Stimulated activated CD4-positive, alpha-beta T cell treated with anti-CD3 and anti-CD28 coated beads, Interleukin-4, amount 100 ng/mL, for 4 hours (primary cell): Measurements from ENCODE around the gene GNPTAB.
"Not testable (repeated sequence)": the region's sequence is repeated elsewhere in the genome, so short reads cannot be mapped to it uniquely, and the experiment has no call there.

Experiments used
- DNase-seq, 2 experiments: peaks; one replicate each; pipeline ENCODE4 v3.0.0-alpha.2; 2020

Gene GNPTAB

DNA sequence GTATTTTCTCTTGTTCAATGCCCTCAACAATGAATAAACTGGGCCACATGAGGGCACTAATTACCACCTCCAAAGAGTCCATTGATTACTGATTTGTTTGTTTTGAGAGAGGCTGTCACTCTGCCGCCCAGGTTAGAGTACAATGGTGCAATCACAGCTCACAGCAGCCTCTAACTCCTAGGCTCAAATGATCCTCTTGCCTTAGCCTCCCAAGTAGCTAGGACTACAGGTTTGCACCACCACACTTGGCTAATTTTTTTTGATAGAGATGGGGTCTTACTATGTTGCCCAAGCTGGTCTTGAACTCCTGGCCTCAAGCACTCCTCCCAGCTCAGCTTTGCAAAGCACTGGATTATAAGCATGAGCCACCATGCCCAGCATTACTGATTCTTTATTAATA, 63.2 kb downstream of the GNPTAB start:
- no peak for DNase-seq

GRCh38 chr12:101764051-101764792, 66.5 kb downstream of the GNPTAB start:
- no peak for DNase-seq

DNA sequence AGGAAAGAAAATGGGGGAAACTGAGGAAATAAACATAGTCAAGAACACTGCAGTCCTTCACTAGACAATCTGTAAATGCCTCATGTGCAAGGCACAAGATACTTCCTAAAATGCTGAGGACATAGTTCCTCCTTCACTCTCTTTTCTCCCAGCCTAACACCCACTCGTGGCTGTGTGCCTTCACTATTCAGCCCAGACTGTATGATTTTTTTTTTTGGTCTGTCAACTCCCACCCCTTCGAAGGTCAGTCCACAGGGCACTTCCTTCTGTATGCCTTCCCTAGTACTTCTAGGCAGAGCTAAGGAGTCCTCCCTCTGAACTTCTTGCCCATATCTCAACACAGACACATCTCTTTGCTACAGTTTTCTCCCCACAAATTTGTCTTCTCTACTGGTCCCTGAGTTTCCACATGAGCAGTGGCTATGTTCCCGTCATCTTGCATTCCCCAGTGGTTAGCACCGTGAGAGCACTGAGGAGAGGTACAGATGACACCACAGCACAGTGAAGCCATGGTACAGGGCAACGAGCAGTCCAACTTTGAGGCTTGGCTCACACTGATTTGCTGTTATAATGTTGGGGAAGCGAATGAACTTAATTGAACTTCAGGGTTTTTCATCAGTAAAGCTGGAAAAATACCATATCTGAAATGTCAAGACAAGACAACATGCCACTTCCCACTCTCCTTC, 67.4 kb downstream of the GNPTAB start:
- DNase-seq = no peak

- no peak for DNase-seq
Measured at GRCh38 chr12:101761781-101762180, 69.0 kb downstream of the GNPTAB start.

GRCh38 chr12:101761350-101761749, 69.4 kb downstream of the GNPTAB start:
- no peak for DNase-seq

- no peak for DNase-seq
Measured at GRCh38 chr12:101759396-101760047, 71.2 kb downstream of the GNPTAB start.

GRCh38 chr12:101750152-101750551, 80.6 kb downstream of the GNPTAB start:
- no peak for DNase-seq

- DNase-seq = no peak
Measured at GRCh38 chr12:101749657-101750056, 81.1 kb downstream of the GNPTAB start.

DNA sequence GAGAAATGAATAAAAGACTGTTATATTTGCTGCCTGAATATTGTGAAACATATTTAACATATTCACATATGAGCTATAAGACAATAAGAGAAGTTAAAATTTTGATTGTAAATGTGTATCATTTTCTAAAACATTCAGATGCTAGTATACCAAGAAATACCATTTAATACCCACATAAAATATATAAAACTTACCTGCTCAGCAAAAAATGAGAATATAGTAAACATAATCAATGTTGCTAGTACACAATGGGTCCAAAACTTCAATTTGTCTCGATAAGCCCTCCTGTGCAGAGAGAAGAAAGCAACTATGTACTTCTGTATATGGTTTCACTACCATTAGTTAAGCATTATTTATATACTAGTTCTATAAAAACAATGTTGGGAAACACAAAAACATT, 81.9 kb downstream of the GNPTAB start:
- no peak for DNase-seq

DNA sequence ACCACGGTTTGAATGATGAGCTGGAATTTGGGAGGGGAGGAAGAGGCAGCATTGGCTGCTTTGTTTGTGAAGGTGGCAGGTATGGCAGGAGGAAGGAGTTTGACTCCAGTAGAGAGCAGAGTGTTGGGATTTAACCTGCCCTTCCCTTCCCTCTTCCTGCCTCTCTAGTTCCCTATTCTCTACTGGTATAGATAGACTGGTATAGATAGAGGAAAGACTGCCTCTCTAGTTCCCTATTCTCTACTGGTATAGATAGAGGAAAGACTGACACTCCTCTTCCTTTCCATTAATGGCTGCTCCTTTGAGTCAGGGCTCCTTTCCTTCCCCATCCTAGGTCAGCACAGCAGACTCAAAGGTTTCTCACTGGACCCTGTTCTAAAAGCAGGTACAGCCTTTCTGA, 83.1 kb downstream of the GNPTAB start:
- DNase-seq = no peak

GRCh38 chr12:101746661-101747060, 84.1 kb downstream of the GNPTAB start:
- DNase-seq = no peak

- DNase-seq = no peak
Measured at GRCh38 chr12:101746196-101746595, 84.6 kb downstream of the GNPTAB start.

GRCh38 chr12:101745481-101745880, 85.3 kb downstream of the GNPTAB start:
- DNase-seq = no peak

- no peak for DNase-seq
Measured at GRCh38 chr12:101743724-101744472, 86.9 kb downstream of the GNPTAB start.

DNA sequence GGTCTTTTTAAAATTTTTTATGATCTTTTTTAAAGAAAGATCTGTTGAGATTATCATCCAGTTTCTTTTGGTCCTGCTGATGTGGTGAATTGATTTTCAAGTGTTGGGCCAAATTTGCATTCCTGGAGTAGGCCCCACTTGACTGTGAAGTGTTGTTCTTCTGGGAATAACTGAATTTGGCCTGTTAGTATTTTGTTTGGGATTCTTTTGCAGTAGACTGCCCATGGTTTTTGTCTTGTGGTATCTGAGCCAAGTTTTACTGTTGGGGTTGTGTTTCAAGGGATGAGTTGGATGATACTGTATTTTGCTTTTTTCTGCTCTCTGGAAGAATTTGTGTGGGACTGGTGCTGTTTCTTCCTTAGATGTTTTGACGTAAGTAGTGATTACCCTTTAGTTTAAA, 87.5 kb downstream of the GNPTAB start:
- no peak for DNase-seq

GRCh38 chr12:101740980-101741379, 89.8 kb downstream of the GNPTAB start:
- DNase-seq = no peak

DNA sequence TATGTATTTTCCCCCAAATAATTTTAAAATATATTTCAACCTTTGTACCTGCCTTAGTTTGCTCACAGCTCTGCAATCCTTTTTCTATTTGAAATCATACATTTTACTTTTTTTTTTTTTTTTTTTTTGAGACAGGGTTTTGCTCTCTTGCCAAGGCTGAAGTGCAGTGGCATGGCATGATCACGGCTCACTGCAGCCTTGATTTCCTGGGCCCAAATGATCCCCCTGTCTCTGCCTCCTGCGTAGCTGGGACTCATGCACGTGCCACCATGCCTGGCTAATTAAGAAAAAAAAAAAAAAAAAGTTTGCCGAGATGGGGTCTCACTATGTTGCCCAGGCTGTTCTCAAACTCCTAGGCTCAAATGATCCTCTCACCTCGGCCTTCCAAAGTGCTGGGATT, 90.2 kb downstream of the GNPTAB start:
- no peak for DNase-seq

DNA sequence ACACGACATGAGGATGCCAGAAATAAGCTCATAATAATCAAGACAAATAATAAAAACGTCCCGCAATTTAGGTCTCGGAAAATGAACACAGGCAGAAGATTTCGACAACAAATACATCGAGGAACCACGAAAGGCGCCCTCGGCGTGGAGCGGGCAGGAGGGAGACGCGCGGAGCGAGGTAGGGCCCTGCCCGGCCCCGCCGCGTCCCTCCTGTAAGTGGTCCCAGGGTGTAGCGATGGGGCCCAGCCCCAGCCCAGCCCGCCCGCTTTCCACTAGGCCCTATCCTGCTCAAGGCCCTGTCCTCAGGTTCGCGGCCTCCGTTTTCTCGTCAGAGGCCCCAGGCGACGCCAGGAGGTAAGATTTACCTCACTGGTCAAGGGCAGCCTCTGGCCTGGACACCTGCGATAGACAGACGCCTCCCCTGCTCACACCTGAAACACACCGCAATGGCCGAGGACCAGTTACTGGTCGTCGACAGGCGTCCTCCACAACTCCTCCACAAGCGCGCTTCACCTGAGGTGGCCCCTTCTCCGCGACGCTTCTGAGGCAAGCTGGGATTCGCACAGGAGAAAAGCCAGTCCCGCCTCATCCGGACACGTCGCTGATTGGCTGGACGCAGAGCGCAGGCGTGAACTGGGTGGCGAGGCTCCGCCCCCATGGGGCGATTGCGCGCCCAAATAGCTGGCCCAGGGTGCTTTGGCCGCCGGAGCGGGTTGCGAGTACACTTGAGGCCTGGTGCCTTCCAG, 91.7 kb downstream of the GNPTAB start, which contains the start of gene SYCP3:
Gene SYCP3, minus strand, starts transcription at position 543 of the 746 bp plus-strand sequence. CDS start 1,527 bp downstream, outside the sequence.
- no peak for DNase-seq

GRCh38 chr12:101737476-101737875, 93.3 kb downstream of the GNPTAB start:
- DNase-seq = no peak

DNA sequence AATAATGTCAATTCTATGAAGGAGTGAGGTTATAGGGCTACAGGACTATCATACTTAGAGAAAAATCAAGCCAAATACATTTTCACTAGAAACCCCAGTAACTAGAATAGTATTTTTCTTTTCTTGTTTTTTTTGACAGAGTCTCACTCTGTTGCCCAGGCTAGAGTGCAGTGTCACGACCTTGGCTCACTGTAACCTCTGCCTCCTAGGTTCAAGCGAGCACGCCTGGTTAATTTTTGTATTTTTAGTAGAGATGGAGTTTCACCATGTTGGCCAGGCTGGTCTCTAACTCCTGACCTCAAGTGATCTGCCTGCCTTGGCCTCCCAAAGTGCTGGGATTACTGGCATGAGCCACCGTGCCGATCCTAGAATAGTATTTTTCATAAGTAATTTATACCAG, 96.3 kb downstream of the GNPTAB start:
- DNase-seq = not testable (repeated sequence)

DNA sequence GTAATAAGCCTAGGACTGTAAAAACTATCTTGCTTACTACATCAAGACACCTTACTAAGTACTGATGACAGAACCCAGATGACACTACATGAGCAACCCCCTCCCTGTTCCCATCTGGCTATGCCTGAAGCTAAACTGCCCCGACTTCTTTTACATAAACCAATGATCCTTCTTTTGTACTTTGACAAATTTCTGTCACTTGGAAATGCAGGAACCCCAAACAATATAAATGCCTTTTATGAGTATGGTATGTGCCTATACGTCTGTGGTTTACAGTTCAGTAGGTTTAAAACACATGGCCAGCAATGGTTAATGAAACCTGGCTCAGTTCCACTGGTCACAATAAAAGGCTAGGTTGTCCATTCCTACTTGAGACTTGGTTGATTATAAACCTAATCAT, 97.6 kb downstream of the GNPTAB start:
- DNase-seq = no peak

GRCh38 chr12:101732318-101732717, 98.4 kb downstream of the GNPTAB start:
- DNase-seq = no peak
